HG03280 (cell line): ENCODE data around the gene PDLIM5.
"Not testable (repeated sequence)": the region's sequence is repeated elsewhere in the genome, so short reads cannot be mapped to it uniquely, and the experiment has no call there.

Source experiments
- ATAC-seq: cut with Tn5 transposase; IDR thresholded peaks from one replicate; pipeline ENCODE4 v1.9.1; 2021; ENCODE audit warnings: mild to moderate bottlenecking, moderate library complexity; ENCODE audit not compliant: unreplicated experiment

PDLIM5 gene

GRCh38 chr4:94639298-94639697, 187.6 kb downstream of the PDLIM5 start:
- ATAC-seq, result no peak

- no peak for ATAC-seq
Measured at GRCh38 chr4:94640151-94640550, 188.4 kb downstream of the PDLIM5 start.

GRCh38 chr4:94641702-94642560, 190.2 kb downstream of the PDLIM5 start:
- no peak for ATAC-seq

- ATAC-seq, result no peak
Measured at GRCh38 chr4:94642561-94642866, 190.8 kb downstream of the PDLIM5 start.

- ATAC-seq, result no peak
Measured at GRCh38 chr4:94648699-94649098, 197.0 kb downstream of the PDLIM5 start.

- no peak for ATAC-seq
Measured at GRCh38 chr4:94649381-94650133, 197.8 kb downstream of the PDLIM5 start.

DNA sequence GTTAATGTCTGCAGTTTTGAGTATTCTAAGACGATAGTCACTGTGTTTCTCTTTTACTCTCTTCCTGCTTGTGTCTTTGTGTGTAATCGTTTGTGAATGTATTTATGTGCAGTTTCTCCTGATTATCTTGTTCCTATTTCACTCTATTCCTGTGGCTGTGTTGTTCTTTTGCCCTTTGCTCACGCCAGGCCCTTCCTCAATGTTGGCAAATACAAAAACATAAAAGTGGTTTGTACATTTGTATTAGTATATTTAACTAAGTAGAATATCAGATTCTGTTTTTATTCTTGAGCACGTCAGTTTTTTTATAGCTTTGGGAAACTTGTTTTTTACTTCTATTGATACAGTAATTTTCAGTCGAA, 198.4 kb downstream of the PDLIM5 start:
- ATAC-seq, result no peak

GRCh38 chr4:94650690-94651089, 198.9 kb downstream of the PDLIM5 start:
- ATAC-seq, result no peak

DNA sequence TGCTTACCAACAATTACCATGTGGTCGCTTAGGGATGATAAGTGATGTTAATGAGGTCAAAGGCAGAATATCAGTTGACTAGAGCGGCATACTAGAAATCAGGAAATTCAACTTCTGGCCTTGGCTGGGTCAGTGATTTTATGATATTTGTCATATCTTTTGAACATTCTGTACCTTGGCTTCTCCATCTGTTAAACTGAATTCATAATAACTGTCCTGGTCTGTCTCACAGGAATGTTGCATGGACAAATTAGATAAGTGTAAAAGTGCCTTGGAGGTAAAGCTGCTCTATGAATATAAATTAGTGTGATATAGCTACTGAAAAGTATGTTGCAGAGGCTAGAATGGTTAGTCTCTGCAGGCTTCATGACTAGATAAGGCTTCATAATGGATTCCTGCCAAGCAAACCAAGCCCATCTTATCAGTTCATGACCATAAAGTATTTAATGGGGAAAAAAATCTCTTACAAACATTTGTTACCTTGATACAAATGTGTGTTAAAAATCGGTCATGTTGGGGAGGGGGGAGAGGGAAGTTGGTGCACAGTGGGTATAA, 201.4 kb downstream of the PDLIM5 start:
- no peak for ATAC-seq

- no peak for ATAC-seq
Measured at GRCh38 chr4:94653984-94654609, 202.4 kb downstream of the PDLIM5 start.

GRCh38 chr4:94654714-94655113, 203.0 kb downstream of the PDLIM5 start:
- ATAC-seq, result no peak

GRCh38 chr4:94660614-94661013, 208.9 kb downstream of the PDLIM5 start:
- ATAC-seq, result no peak

- ATAC-seq, result not testable (repeated sequence)
Measured at GRCh38 chr4:94665021-94665420, 213.3 kb downstream of the PDLIM5 start.

- no peak for ATAC-seq
Measured at GRCh38 chr4:94665500-94666404, 214.0 kb downstream of the PDLIM5 start.

GRCh38 chr4:94668724-94669123, 217.0 kb downstream of the PDLIM5 start:
- no peak for ATAC-seq

DNA sequence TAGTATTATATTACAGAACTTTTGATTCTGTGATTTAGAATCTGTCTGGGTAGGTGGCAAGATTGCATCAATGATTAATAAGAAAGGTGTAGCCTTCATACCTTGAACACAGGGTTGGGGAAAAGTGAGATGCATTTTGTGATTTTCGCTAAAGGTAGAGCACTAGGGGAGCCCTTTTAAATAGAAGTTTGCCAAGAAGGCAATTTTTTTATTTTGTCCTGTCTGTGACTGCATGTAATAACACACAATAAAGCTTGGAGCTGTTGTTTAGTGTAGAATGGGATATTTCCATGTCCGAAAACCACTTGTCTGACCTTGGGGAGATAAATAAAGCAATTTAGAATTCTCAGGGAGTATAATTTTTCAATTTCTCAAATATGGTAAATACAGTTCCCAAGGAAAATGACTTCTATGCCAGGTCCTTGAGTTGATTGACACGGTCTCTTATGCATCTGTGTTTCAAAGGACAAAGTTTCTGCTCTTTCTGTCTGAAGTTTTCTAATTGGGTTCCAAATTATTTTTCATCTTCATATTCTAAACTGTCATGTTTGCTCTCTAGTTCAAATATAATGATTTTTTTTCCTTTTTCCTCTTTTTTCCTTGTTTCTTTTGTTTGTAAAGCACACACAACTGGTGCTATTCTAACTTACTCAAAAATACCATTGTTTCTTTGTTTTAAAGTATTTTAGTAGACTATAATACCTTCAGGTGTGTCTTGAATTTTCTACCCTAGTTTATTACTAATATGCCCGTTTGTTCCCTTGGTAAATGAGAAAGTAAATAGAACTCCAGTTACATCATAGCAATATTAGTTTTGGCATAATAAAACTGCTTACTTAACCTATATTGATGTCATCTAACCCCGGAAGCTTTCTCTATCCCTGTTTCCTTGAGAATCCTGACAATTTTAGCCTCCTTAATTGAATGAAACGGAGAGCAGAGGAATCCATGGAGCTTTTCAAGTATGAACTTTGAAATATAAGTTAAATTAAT, 218.2 kb downstream of the PDLIM5 start:
- ATAC-seq, result no peak

DNA sequence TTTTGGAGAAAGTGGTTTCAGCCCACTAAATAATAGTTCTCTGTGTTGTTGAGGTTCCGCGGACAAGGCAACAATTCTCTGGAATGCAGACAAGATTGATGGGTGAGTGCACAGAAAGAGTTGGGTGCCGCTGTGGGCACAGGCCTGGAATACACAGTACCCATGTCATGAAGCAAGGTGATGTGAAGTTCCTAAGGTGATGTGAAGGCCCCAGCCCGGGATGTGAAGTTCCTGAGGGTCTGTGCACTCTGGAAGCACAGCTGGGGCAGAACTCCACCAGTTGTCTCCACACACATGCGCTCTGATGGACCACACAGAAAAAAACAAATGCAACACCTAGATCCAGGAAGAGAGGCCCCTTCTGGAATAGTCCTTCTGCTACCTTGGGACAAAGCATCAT, 219.4 kb downstream of the PDLIM5 start:
- ATAC-seq, result no peak

GRCh38 chr4:94673961-94674360, 222.2 kb downstream of the PDLIM5 start:
- ATAC-seq, result no peak

DNA sequence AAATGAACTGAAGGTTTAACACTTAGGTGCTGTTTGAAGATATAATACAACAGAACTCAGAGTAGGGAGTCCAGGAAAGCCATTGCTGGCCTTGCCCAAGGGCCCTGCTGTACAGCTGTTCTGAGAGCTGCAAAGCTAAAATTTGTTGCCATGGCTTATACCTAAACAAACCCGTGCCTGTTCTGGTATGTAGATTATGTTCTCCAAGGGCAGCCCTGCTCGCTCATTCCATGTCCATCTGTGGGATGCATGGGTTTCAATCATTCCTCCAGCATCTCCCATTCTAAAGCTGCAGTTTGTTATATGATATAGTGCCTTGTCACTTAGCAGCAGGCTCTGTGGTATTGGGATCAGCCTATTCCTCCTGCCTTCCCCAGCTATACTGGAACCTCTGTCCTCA, 225.2 kb downstream of the PDLIM5 start:
- no peak for ATAC-seq
